CD14-positive monocyte (primary cell): Measurements from ENCODE around the gene MORC2. TPM values are rescaled to one million over a fixed set of nuclear protein-coding genes. Genes with fewer than 3 reads are reported as not detected.

Experiments
- DNase-seq, 3 donors: peaks; one replicate each; pipeline ENCODE4 v3.0.0-alpha.2; 2011 to 2022
- H2AFZ ChIP-seq: 2 replicates; pipeline ENCODE4 v1.6.0; 2012; ENCODE audit warnings: mild to moderate bottlenecking, low read depth, low read length, inconsistent platforms; ENCODE audit not compliant: insufficient read depth, poor library complexity, severe bottlenecking
- H3K27ac ChIP-seq, 2 donors: 1 replicate in 1 of 2; 2 replicates in 1 of 2; pipeline ENCODE4 v1.5.1; 2012 to 2013; ENCODE audit warnings: low read length in 2 of 2, control low read depth in 1 of 2, inconsistent platforms in 1 of 2, low read depth in 1 of 2, mild to moderate bottlenecking in 1 of 2
- H3K27me3 ChIP-seq, 2 donors: one replicate each; pipeline versions ENCODE4 v1.6.0 to v1.6.1; 2011 to 2013; ENCODE audit warnings: low read length in 2 of 2; ENCODE audit not compliant: control insufficient read depth in 2 of 2, insufficient read depth in 2 of 2
- H3K36me3 ChIP-seq, 2 donors: replicated peaks in 1 of 2; 1 replicate in 1 of 2; 2 replicates in 1 of 2; pipeline versions ENCODE4 v1.5.1 to v1.6.1; 2012 to 2013; ENCODE audit warnings: low read length in 2 of 2, control low read depth in 1 of 2, inconsistent platforms in 1 of 2, mild to moderate bottlenecking in 1 of 2; ENCODE audit not compliant: insufficient read depth in 2 of 2, control insufficient read depth in 1 of 2
- H3K4me1 ChIP-seq, 2 donors: 1 replicate in 1 of 2; 2 replicates in 1 of 2; pipeline versions ENCODE4 v1.5.1 to v1.6.1; 2012 to 2013; ENCODE audit warnings: low read length in 2 of 2, control low read depth in 1 of 2, inconsistent platforms in 1 of 2, mild to moderate bottlenecking in 1 of 2, moderate library complexity in 1 of 2; ENCODE audit not compliant: insufficient read depth in 2 of 2, control insufficient read depth in 1 of 2
- H3K4me2 ChIP-seq: replicated peaks from 2 replicates; pipeline ENCODE3; 2012; ENCODE audit warnings: low read length, moderate library complexity, mild to moderate bottlenecking; ENCODE audit not compliant: poor library complexity, severe bottlenecking; ENCODE audit errors: extremely low read depth
- H3K4me3 ChIP-seq, 3 experiments: fragments of 200-600 bp in 1 of 3; sonication (generic) in 1 of 3; replicated peaks in 1 of 3; 1 replicate in 2 of 3; 2 replicates in 1 of 3; pipeline ENCODE4 v1.5.1; 2011 to 2013; ENCODE audit warnings: low read length in 3 of 3, mild to moderate bottlenecking in 3 of 3, control low read depth in 2 of 3, low read depth in 2 of 3, inconsistent platforms in 1 of 3, moderate library complexity in 1 of 3
- H3K79me2 ChIP-seq: 2 replicates; pipeline ENCODE4 v1.6.0; 2012; ENCODE audit warnings: mild to moderate bottlenecking, control low read depth, inconsistent platforms, low read length, moderate library complexity; ENCODE audit not compliant: insufficient read depth
- H3K9ac ChIP-seq: 2 replicates; pipeline ENCODE4 v1.6.0; 2017; ENCODE audit warnings: low read length, mild to moderate bottlenecking; ENCODE audit not compliant: insufficient read depth, poor library complexity, severe bottlenecking
- H3K9me3 ChIP-seq, 2 donors: replicated peaks in 1 of 2; 1 replicate in 1 of 2; 2 replicates in 1 of 2; pipeline versions ENCODE4 v1.5.1 to v1.6.1; 2012 to 2013; ENCODE audit warnings: low read length in 2 of 2, control low read depth in 1 of 2; ENCODE audit not compliant: control insufficient read depth in 1 of 2, insufficient read depth in 1 of 2
- H4K20me1 ChIP-seq: 2 replicates; pipeline ENCODE4 v1.6.0; 2012; ENCODE audit warnings: mild to moderate bottlenecking, low read length, control low read depth, moderate library complexity; ENCODE audit not compliant: insufficient read depth
- H3K27ac Mint-ChIP-seq, 7 donors: one replicate each; pipeline ENCODE4 v1.8.0; 2020; ENCODE audit warnings: mild to moderate bottlenecking in 7 of 7, mixed read lengths in 7 of 7, moderate library complexity in 6 of 7, inconsistent platforms in 2 of 7
- H3K27me3 Mint-ChIP-seq, 3 donors: one replicate each; pipeline ENCODE4 v1.8.0; 2021 to 2022; ENCODE audit warnings: low read depth in 3 of 3, mild to moderate bottlenecking in 3 of 3, mixed read lengths in 3 of 3, moderate library complexity in 3 of 3, inconsistent platforms in 1 of 3
- H3K36me3 Mint-ChIP-seq, 2 donors: one replicate each; pipeline ENCODE4 v1.8.0; 2020; ENCODE audit warnings: mixed read lengths in 2 of 2, inconsistent platforms in 1 of 2, mild to moderate bottlenecking in 1 of 2
- H3K4me1 Mint-ChIP-seq: one replicate; pipeline ENCODE4 v1.8.0; 2020; ENCODE audit warnings: mild to moderate bottlenecking, mixed read lengths
- H3K4me3 Mint-ChIP-seq, 2 donors: one replicate each; pipeline ENCODE4 v1.8.0; 2020; ENCODE audit warnings: mild to moderate bottlenecking in 2 of 2, mixed read lengths in 2 of 2, moderate library complexity in 1 of 2
- H3K9me3 Mint-ChIP-seq, 7 donors: one replicate each; pipeline ENCODE4 v1.8.0; 2020 to 2022; ENCODE audit warnings: mixed read lengths in 7 of 7, mild to moderate bottlenecking in 6 of 7, moderate library complexity in 6 of 7, inconsistent platforms in 2 of 7
- WGBS: methylation state at CpG from one replicate; pipeline ENCODE4 v1.1.5; 2013; ENCODE audit warnings: missing lambda C conversion rate; ENCODE audit not compliant: insufficient coverage; 5-methylcytosine and 5-hydroxymethylcytosine counted together
- intact Hi-C, 2 donors: fragments of 100-400 bp; cut with micrococcal nuclease; formaldehyde crosslinking; loops; one replicate each; pipeline versions ENCODE4 v1.15.0 to v1.15.1; 2023
- polyA plus RNA-seq, 3 donors: library from polyadenylated mRNA; depleted of rRNA in 1 of 3; unstranded in 2 of 3; stranded (reverse) in 1 of 3; fragments of 300-500 nt in 2 of 3; fragments of >200 nt in 1 of 3; fragmentation: Illumina TruSeq in 2 of 3; gene quantifications; 1 replicate in 2 of 3; 2 replicates in 1 of 3; pipeline ENCODE4 v1.2.3, GENCODE V29; 2012 to 2021
- TF ChIP-seq, protein P1 (sequence below): fragments of 200-600 bp; IDR thresholded peaks from one replicate; pipeline ENCODE4 v1.8.0; 2022; ENCODE audit warnings: antibody characterized with exemption, mild to moderate bottlenecking

The MORC2 gene
- polyA plus RNA-seq, 3 donors: 2.1 to 6.0 (median 2.4) TPM

- peaks cover 9 to 17% of the 10 kb centered on the region in 2 donors for H3K9me3 ChIP-seq
- no peak for DNase-seq
- H3K4me3 ChIP-seq: no peak overlapping the region
- no peaks in the 10 kb centered on the region for H3K27me3 ChIP-seq
- no peaks in the 10 kb centered on the region for H3K36me3 Mint-ChIP-seq
- no peaks in the 10 kb centered on the region for H3K36me3 ChIP-seq
- TF ChIP-seq, protein P1, sequence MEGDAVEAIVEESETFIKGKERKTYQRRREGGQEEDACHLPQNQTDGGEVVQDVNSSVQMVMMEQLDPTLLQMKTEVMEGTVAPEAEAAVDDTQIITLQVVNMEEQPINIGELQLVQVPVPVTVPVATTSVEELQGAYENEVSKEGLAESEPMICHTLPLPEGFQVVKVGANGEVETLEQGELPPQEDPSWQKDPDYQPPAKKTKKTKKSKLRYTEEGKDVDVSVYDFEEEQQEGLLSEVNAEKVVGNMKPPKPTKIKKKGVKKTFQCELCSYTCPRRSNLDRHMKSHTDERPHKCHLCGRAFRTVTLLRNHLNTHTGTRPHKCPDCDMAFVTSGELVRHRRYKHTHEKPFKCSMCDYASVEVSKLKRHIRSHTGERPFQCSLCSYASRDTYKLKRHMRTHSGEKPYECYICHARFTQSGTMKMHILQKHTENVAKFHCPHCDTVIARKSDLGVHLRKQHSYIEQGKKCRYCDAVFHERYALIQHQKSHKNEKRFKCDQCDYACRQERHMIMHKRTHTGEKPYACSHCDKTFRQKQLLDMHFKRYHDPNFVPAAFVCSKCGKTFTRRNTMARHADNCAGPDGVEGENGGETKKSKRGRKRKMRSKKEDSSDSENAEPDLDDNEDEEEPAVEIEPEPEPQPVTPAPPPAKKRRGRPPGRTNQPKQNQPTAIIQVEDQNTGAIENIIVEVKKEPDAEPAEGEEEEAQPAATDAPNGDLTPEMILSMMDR: no peak
- H3K27ac Mint-ChIP-seq: no peak overlapping the region
- peaks cover 7 to 47% (median 17%) of the 10 kb centered on the region in 7 donors for H3K9me3 Mint-ChIP-seq
- H4K20me1 ChIP-seq: peaks cover 9% of the 10 kb centered on the region
- H3K4me1 ChIP-seq: peaks cover 6 to 8% of the 10 kb centered on the region in 2 donors
- no peak overlapping the region for H3K27ac ChIP-seq
- peaks cover 9% of the 10 kb centered on the region for H3K79me2 ChIP-seq
- no peak overlapping the region for H2AFZ ChIP-seq
- intact Hi-C loops: no loop called here
- H3K9ac ChIP-seq: no peak overlapping the region
- H3K4me1 Mint-ChIP-seq: peaks cover 7% of the 10 kb centered on the region
- H3K27me3 Mint-ChIP-seq: no peaks in the 10 kb centered on the region
- H3K4me2 ChIP-seq: no peak overlapping the region
- no CpG with 5 or more reads among the region's 2 CpGs for WGBS
- no peak overlapping the region for H3K4me3 Mint-ChIP-seq
Measured at GRCh38 chr22:30984317-30984716, 15.7 kb upstream of the MORC2 start.

DNA sequence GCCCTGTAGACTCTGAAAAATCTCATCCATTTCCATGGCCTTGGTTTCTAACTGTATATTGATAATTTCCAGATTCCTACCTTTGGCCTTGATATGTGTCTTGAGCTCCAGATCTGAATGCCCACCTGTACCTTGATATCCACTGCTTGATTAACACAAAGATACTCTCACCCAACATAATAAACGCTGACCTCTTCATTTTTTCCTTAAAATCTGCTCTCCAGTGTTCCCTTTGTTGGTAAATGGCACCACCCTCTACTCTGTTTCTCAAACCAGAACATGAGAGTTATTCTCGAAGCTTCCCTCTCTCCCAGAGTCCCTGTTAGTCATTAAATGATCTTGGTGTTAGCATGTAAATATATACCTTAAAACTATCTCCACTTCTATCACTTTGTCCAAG, 13.9 kb upstream of the MORC2 start:
- peaks cover 16% of the 10 kb centered on the region for H4K20me1 ChIP-seq
- DNase-seq: no peak
- H3K79me2 ChIP-seq: peaks cover 12% of the 10 kb centered on the region
- peaks cover 3% of the 10 kb centered on the region in 2 donors for H3K4me1 ChIP-seq
- H2AFZ ChIP-seq: no peak overlapping the region
- no CpG with 5 or more reads among the region's 2 CpGs for WGBS
- peaks cover 15 to 61% (median 27%) of the 10 kb centered on the region in 7 donors for H3K9me3 Mint-ChIP-seq
- peaks cover 0 to 3% of the 10 kb centered on the region in 2 donors for H3K36me3 Mint-ChIP-seq
- H3K27me3 Mint-ChIP-seq: peaks cover 0 to 2% (median 0%) of the 10 kb centered on the region in 3 donors
- no peak overlapping the region for H3K27ac Mint-ChIP-seq
- no peak overlapping the region for H3K9ac ChIP-seq
- intact Hi-C loops: no loop called here
- H3K4me3 Mint-ChIP-seq: no peak overlapping the region
- H3K9me3 ChIP-seq: peaks cover 24 to 26% of the 10 kb centered on the region in 2 donors
- H3K27ac ChIP-seq: no peak overlapping the region
- TF ChIP-seq, protein P1: no peak
- no peak overlapping the region for H3K4me2 ChIP-seq
- H3K36me3 ChIP-seq: no peaks in the 10 kb centered on the region
- H3K4me3 ChIP-seq: no peak overlapping the region
- H3K27me3 ChIP-seq: no peaks in the 10 kb centered on the region
- H3K4me1 Mint-ChIP-seq: peaks cover 4% of the 10 kb centered on the region
